GM13976 (cell line): ENCODE measurements around the gene SLC35F3.

Experiments
- DNase-seq: peaks from one replicate; pipeline ENCODE4 v3.0.0; 2012; ENCODE audit warnings: low spot score
- CTCF ChIP-seq: IDR thresholded peaks from 2 replicates; pipeline ENCODE4 v1.5.1; 2012; ENCODE audit warnings: borderline replicate concordance, mild to moderate bottlenecking; ENCODE audit not compliant: insufficient read depth; ENCODE audit errors: extremely low read depth, missing control alignments, control extremely low read depth
- in situ Hi-C: fragments of 300-500 bp; cut with MboI; formaldehyde crosslinking; loops from one replicate; pipeline ENCODE4 v1.12.0; 2022; ENCODE audit warnings: low sequenced_read_pairs, mixed read lengths, inconsistent platforms; ENCODE audit not compliant: unreplicated experiment

The SLC35F3 gene

GRCh38 chr1:233939451-233939850 lies 35.0 kb downstream of the SLC35F3 start:
- TF ChIP-seq CTCF: no peak
- in situ Hi-C loops: no loop called here
- no peak for DNase-seq

GRCh38 chr1:233940908-233941307 lies 36.4 kb downstream of the SLC35F3 start:
- no peak for DNase-seq
- TF ChIP-seq CTCF: no peak
- in situ Hi-C loops: no loop called here

GRCh38 chr1:233944601-233945000 lies 40.1 kb downstream of the SLC35F3 start:
- DNase-seq: no peak
- no peak for TF ChIP-seq CTCF
- in situ Hi-C loops: no loop called here

DNA sequence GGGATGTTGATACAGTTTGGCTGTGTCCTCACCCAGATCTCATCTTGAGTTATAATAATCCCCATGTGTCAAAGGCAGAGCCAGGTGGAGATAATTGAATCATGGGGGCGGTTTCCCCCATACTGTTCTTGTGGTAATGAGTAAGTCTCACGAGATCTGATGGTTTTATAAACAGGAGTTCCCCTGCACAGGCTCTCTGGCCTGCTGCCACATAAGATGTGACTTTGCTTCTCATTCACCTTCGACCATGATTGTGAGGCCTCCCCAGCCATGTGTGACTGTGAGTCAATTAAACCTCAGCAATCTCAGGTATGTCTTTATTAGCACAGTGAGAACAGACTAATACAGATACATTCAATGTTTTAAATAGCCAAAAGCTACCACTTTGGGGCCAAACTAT lies 41.1 kb downstream of the SLC35F3 start:
- TF ChIP-seq CTCF: no peak
- in situ Hi-C loops: no loop called here
- DNase-seq: no peak

DNA sequence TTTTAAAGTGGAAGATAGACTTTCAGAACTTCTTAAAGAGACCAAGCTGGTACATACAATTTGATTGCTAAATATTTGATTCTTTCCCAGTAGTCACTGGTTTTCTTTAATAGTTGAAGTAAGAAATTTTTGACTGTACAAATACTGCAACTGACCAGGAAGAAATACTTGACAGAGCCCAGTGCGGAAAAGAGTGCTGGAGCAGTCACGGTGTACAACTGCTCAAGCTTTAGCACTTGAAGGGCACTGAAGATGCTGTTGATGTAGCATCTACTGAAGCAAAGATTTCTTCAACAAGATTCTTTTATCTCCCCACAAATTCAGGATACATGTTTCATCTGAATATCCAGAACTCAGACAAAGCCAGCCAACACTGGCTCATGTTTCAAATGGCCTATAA lies 41.5 kb downstream of the SLC35F3 start:
- in situ Hi-C loops: no loop called here
- no peak for TF ChIP-seq CTCF
- no peak for DNase-seq

DNA sequence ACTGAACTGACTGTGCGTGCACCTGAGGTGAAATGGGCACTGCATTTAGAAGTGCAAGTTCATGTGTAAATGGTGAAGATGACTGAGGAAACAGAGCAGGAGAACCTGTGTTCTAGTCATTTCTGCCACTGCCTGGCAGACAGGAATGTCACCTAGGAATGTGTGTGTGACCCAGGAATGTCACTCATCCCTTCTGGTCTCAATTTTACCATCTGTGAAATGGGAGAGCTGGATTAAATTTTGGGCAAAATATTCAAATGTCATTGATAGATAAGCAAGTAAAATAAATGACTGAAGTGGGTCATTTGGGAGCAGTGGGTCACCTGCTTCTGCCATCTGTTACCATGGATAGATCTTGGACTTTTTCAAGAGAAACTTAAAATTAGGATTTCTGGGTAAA lies 42.2 kb downstream of the SLC35F3 start:
- no peak for DNase-seq
- in situ Hi-C loops: no loop called here
- no peak for TF ChIP-seq CTCF

- DNase-seq: no peak
- in situ Hi-C loops: no loop called here
- TF ChIP-seq CTCF: no peak
Measured at GRCh38 chr1:233951804-233952203, 47.3 kb downstream of the SLC35F3 start.
